NCI-H146 (cell line): Measurements from ENCODE around the gene GLIS1.

Experiments
- DNase-seq: peaks from one replicate; lab custom pipeline; 2025; lab: John Stamatoyannopoulos, UW

GLIS1 gene

DNA sequence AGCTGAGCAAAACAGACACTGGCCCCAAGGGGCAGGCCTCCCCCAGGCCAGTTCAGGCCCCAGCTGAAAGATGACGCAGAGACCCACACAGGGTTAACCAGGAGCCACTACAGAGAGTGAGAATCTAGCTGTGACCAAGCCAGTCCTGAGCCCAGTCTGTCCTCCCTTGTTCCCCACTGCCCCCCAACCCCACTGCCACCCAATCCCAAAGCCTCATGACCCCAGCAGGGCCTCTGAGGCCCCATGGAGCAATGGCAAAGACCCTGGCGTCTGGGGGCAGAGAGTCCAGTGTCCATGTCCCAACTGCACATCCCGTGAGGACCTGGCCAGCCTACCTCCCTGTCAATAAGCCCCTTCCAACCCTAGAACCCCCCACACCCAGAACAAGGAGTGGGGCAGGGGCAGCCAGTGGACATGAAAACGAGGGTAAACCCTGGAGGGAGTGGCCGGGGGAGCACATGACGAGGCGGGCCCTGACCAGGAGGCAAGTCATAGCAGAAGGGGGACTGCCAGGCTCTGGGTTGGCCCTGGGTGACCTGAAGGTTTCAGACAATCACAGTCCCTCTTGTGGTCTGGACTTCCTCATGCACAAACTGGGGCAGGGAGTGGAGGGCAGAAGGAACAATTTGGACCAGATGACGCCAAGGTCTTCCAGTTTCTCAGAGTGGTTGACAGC is 100.5 kb downstream of the GLIS1 start:
- DNase-seq, result no peak

DNA sequence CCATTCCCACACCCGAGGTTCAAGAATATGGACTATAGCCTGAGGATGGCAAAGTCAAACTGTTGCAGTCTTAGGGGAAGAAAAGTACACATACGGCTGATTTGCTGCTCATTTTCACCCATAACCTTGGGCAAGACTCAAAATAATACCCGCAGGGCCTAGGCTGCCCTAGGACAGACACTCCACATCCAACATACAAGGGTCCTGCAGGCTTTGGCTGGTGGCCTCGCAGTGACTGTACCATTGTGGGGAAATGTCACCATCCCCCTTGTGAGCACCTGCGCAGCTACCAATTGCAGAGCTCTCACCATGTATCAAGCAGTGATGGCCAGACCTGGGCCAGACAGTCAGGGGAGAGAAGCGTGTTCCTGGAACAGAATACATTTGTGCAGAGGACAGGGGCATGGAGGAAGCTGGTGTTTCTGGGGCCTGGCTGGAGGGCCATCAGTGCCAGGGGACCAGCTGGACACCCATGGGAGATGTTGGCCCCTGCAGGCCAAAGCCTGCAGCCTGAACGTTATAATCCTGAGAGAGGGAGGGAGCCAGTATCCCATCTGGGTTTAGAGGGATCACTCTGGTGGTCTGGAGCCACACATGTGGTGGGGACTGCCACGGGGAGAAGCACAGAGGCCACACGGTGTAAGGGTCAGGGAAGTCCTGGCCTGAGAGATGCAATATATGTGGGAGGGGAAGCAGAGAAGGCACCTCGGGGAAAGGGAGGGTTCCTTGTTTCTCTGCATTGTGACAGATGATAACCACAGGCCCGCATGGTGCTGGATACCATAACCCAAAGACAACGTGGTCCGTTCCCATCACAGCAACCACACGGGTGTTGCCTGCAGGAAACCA is 101.2 kb downstream of the GLIS1 start:
- no peak for DNase-seq

DNA sequence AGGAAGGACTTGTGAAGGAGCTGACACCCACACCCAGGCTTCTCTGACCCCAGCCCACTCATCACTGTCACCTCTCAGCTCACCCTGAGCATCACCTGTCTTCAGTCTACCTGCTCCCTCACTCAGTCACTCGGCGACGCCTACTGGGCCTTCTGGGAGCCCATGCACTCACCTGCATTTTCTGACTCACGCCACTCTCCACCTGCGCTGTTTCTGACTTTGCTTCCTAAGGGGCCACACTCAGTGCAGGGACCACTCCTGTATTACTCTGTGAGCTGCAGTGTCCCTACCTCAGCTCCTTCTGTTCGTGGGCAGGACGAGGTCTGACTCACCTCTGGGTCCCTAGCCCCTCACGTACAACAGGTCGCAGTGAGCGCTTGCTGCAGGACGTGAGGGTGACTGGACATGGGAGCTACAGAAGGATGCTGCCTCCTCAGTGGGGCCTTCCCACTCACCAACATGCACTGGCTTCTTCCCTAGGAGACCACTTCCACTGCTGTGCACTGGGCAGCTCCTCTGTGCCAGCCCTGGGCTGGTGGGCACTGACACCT is 102.3 kb downstream of the GLIS1 start:
- peak; percentile 11 for DNase-seq

DNA sequence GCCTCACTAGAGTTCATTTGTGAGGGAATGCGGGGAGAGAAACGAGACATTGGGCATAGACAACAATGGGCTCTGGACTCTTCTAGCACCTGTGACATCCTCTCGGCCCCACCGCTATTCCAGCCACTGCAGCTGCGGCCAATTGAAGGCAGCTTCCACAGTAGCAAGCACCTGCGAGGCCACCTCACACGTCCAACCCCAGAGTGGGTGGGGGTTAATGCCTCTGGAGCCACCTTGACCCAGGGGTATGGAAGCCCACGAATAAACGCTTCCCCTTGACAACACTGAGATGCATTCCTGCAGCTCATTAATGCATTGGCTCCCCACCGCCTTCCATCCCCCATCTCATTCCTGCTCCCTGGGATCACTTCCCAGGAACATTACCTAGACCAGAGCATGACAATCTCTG is 104.4 kb downstream of the GLIS1 start:
- DNase-seq, result no peak

DNA sequence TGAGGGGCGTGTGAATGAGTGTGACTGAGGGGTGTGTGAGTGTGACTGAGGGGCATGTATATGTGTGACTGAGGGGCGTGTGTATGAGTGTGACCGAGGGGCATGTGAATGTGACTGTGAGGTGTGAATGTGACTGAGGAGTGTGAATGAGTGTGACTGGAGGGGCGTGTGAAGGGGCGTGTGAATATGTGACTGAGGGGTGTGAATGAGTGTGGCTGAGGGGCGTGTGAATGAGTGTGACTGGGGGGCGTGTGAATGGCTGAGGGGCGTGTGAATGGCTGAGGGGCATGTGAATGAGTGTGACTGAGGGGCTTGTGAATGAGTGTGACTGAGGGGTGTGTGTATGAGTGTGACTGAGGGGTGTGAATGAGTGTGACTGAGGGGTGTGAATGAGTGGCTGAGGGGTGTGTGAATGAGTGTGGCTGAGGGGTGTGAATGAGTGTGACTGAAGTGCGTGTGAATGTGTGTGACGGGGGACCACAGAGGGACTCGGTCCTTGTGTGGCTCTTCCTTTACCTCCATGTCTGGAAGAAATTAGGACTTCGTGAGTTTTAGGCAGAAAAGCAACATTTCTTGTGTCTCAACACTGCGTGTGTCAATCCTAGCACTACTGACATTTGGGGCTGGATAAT is 105.8 kb downstream of the GLIS1 start:
- DNase-seq, result no peak

DNA sequence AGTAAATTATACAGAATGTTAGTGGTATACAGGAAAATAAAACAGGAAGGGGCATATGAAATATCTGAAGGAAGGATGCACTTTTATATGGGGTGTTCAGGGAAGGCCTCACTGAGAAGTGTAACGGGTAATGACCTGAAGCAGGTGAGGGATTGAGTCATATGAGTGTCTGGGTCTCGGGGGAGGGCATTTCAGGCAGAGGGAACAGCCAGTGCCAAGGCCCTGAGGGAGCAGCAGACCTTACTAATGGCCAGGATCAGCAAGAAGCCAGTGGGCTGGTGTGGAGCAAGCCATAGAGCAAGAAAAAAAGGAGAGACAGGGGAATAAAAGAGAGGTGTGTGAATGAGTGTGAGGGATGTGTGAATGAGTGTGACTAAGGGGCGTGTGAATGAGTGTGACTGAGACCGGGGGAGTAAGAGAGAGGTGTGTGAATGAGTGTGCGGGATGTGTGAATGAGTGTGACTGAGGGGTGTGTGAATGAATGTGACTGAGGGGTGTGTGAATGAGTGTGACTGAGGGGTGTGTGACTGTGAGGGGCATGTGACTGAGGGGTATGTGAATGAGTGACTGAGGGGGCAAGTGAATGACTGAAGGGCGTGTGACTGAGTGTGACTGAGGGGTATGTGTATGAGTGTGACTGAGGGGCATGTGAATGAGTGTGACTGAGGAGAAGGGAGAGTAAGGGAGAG is 107.2 kb downstream of the GLIS1 start:
- no peak for DNase-seq

DNA sequence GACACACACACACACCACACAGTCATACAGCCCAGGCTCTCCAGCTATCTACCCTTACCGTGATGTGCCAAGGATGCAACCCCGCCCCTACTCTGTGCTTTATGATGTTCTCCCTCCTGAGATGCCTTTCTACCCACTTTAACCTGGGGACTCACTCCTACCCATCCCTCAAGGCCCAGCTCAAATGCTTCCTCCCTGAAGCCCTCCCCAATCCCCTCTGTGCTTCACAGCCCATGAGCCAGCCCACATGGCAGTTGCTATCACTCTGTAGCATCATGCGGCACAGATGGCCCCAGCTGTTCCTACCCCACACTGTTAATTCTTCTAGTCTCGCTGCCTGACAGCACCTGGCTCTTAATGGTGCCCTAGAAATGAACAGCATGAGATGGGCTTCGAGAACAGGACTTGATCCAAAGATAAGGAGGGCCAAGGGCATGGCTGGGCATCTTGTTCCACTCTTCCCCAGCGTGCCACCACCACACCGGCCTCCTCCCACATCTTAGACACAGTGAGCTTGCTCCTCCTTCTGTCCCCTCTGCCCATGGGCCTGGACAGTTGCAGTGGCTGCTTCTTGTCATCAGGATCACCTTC is 109.8 kb downstream of the GLIS1 start:
- no peak for DNase-seq

DNA sequence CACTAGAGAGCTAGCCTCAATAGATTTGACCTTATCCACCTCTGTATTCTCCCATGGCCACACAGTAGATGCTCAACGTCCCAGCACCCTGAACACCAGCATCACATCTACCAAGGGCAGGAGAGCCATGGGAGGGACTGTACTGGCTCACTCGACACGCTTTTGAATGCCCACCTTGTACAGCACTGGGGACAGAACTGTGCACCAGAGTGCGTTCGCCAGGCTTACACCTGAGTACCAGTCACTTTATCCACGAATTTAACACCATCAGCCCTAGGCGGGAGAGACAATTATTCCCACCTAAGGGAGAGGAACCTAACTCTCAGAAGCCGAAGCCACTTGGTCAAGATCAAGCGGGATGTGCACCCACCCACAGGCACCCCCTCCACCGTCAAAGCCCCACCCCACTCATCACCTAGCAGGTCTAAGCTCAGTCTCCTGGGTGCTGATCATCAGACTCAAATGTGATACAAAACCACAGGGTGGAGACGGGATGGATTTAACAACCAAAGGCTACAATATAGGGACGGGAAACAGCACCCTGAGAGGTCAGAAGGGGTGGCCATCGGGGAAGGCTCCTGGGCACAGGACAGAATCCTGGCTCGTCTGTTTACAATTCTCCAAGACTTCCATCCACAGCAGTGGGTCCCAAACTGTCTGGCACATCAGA is 110.5 kb downstream of the GLIS1 start:
- DNase-seq, result no peak

DNA sequence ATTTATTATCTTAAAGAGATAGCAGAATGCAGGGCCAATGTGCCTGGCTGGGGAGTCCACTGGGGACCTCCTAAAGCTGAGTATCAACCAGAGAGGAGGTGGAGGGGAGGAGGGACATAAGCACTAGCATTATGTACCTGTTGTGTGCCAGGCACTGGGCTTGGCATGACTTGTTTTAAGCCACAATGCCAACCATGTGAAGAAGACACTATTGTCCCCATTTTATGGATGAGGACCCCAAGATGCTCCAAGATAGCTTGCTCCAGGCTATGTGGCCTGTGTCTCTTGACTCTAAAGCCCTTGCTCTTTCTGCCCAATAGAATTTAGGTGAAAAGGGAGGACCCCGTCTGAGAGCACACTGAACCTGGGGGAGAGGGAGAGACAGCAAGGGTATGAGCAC is 111.3 kb downstream of the GLIS1 start:
- DNase-seq, result no peak

DNA sequence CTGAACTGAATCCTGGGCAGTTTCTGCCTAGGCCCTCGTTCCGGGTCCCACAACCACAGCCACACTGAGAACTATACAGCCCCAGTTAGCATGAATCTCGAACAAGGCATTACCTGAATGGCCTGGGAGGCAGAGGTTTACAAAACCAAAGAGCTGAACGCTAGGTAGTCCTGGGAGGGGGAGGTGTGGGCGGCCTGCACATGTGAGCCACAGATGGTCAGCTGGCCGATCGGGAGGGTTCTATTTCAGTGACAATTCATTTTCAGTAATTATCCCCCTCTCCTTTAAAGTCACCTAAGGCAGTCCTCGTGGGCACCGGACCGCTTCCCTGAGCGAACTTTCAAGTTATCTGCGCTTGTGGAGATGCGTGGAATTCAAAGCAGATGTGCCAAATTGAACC is 111.9 kb downstream of the GLIS1 start:
- DNase-seq, result no peak

DNA sequence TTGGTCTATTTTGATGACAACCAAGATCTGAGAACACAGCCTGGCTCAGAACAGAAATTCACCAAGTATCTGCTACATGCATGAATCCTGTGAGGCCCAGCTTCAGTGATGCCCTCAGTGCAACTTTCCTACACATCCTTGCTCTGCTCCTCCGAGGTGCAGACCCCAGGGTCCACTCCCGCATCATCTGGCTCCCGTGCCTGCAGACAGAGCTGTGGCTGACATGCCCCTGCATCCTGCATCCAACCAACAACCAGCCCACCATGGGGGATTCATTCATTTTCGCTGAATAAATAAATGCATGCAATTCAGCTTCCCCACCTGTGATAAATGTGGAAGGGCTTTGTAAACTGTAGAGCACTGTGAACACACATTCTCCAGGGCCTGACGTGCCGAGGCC is 112.3 kb downstream of the GLIS1 start:
- no peak for DNase-seq

DNA sequence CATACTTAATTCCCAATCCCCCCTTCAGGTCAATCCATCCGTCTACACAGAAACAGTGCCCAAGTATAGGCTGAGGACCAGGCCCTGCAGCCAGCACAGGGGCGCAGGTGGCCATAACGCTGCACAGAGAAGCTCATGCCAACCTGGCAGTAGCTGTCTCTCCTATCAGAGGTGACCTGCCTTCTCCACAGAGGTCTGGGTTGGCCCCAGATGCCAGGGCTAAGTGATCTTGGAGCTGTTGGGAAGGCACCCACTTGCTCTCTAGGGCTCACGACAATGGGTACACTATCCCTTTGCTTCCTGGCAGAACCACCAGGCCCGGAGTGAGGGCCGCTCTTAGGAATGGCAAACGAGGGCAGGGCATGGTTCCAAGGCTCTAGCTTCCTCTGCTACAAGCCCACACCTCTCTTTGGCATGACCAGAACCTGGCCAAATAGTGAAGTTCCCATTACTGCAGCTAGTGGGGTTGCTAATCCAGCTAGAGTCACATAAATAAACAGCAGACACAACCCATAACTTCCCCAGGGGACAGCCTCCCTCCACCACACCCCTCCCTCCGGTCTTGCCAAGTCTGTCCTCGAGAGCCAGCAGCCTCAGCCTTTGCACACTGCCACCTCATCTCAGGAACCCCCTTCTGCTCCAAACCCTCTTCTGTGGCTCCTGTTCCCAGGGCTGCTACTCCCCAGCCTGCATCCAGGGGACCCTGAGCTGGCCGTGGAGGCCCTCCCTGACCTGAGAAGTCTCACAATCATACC is 113.0 kb downstream of the GLIS1 start:
- DNase-seq, result no peak

DNA sequence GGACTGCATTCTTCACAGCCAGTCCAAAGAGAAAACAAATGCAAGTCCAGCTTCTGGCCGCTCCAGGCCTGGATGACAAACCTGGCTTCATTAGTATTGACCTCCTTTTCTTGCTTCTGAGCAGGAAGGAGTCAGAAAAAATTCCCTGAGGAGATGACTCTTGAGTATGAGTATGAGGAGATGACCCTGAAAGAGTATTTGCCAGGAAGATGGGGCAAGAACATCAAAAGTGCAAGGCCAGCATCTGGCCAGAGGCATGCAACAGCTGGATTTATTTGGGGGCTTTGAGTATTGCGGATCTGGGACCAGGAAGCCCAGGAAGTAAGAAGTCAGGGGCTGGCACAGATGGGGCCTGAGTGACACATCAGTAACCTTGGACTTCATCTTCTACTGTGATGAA is 113.9 kb downstream of the GLIS1 start:
- DNase-seq, result no peak

DNA sequence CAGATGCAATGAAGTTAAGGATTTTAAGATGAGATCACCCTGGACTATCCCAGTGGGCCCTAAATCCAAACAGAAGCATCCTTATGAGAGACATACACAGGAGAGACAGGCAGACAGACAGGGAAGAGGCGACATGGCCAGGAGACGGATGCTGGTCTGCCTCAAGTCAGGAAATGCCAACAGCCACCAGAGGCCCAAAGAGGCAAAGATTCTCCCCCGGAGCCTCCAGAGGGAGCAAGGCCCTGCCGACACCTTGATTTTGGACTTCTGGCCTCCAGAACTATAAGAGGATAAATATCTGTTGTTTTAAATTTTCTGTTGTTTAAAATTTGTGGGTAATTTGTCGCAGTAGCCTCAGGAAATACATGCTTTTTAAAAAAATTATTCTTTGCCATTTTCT is 116.4 kb downstream of the GLIS1 start:
- no peak for DNase-seq

DNA sequence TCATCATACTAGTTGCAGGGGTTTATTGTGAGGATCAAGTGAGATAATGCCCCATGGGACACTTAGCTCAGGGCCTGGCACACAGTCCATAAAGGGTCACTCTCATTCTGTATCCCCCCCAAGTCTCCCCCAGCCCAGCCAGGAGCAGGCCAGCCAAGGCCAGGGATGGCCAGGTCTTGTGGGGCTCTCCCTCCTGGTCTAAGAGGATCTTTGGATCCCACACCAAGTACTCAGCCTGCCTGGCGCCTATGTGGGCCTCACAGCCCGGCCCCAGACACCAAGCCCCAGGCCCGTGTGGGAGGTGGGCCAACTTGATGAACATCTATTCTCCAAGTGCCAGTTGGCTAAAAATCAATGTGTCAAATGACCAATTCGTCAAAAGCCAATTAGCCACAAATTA is 117.8 kb downstream of the GLIS1 start:
- DNase-seq, result no peak

DNA sequence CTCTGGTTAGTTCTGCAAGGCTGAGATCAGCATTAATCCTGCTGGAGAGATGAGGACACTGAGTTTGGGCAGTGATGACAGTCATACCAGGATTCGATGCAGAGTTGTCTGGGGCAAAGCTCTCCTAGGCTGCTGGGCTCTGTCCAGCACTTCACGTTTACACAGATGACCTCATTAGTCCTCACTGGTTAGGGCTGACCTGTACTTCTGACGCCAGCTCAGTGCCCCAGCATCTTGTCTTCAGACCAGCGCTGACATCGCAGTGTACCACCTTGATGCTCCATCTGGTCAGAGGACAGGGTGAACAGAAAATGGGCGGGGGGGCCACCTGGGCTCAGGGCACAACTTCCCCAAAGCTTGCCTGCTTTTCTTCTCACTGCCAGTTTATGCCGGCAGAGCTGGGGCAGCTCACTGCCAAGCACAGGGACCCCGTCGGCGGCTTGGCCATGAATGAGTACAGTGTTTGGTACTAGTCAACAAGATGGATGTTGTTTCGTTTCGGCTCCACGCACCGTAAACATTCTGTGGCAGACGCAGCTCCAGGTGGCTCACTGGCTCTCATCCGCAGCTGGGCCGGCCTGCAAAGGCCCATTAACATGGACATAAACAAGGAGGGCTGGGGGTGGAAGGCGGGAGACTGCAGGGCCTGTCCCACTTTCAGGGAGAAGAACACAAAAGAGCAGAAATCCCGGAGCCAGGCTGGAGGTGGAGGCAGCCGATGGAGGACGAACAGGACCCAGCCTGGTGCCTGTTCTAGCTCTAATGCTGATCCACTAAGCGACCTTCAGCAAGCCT is 118.7 kb downstream of the GLIS1 start:
- peak; percentile 17 for DNase-seq

DNA sequence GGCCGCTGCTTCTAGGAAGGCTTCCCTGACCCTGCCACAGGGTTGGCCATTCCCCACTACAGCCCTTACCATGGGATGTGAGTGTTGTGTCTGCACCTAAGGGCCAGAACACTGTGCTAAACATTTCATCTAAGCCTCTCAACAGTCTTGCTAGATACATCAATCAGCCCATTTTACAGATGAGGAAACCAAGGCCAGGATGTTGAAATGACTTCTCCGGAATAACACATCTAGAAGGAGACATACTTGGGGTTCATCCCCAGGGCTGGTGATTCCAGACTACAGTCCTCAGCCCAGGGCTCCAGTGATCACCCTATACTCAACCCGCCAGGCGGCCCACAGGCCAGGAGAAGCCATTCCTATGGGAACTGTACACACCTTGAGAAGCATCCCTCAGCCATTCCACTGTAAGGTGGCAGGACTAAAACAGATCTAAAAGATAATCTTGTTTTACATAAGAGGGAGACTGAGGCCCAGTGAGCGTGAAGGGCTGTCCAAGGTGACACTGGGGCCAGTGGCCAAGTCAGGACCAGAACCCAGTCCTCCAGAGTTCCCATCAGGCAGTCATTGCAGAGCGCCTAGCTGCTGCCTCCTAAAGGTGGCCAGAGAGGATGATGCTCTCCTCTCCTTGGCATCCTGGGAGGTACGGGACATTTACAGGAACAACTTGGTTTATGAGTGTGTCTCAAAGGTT is 119.5 kb downstream of the GLIS1 start:
- DNase-seq, result no peak

DNA sequence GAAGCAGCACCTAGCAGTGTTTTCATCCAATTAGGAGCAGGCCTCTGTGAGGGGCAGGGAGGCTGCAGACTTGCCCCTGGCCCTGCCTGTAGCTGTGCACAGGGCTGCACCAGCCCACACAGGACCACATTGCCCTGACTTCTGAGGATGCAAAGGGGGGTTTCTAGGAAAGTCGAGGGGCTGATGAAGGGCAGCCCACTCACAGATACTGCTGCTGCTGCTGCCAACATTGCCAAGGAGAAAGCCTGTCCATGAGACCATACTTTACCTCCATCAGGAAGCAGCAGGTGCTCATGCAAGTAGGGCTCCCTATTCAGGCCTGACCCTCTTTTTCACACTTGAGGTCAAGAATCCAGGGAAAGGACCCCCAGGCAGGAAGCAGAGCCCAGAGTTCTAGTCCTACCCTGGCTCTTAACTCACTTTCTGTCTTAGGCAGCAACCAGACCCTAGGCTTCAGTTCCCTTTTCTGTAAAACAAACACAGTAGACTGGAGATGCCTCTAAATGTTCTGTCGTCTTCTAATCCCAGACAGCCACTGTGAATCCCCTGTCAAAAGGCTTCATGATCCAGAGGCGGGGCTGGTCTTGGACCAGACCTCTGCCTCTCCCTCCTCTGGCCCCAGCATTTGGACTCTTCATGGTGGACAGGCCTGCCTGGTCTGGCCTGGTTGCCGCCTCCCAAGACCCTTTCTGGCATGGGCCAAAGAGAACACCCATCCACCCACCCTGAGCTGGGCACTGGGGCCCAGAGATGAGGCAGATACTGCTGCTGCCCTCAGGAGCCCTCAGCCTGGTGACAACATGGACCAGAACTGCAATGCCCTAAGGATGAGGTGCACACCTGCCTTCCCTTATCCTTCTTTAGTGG is 120.2 kb downstream of the GLIS1 start:
- no peak for DNase-seq
